ENCODE data around the gene ZSCAN5B.
"Not testable (repeated sequence)": the region's sequence is repeated elsewhere in the genome, so short reads cannot be mapped to it uniquely, and the experiment has no call there.

ZSCAN5B gene

GRCh38 chr19:56197646-56198045 is at the start of gene ZSCAN5B:
TSS of gene ZSCAN5B (minus strand) at chr19:56197783. CDS start at chr19:56193052, 4,731 bp downstream.
- DNase-seq, result not testable (repeated sequence)

- not testable (repeated sequence) for DNase-seq
Measured at GRCh38 chr19:56245764-56246163, 48.2 kb upstream of the ZSCAN5B start.

GRCh38 chr19:56245121-56245740 is 47.6 kb upstream of the ZSCAN5B start:
- no peak for DNase-seq

- DNase-seq, result no peak
Measured at GRCh38 chr19:56223481-56223880, 25.9 kb upstream of the ZSCAN5B start.

DNA sequence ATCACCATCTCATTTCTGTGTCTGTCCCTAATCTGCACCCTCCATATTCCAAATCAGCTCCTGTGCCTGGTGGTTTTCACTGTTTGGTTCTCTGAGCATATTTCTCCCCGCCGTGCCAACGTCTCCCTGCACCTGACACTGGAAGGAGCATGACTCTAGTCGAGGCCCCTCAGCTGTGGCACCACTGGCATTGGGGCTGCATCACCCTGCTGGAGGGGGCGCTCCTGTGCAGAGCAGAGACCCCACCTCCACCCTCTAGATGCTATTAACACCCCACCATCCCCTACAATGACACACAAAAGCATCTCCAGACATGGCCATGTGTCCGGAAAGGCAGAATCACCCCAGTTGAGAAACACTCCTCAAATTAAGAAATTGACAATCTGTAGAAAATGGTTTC is 25.3 kb upstream of the ZSCAN5B start:
- DNase-seq, result no peak

- no peak for DNase-seq
Measured at GRCh38 chr19:56221851-56222250, 24.3 kb upstream of the ZSCAN5B start.

- DNase-seq, result peak; percentile 39
Measured at GRCh38 chr19:56221442-56221841, 23.9 kb upstream of the ZSCAN5B start.

DNA sequence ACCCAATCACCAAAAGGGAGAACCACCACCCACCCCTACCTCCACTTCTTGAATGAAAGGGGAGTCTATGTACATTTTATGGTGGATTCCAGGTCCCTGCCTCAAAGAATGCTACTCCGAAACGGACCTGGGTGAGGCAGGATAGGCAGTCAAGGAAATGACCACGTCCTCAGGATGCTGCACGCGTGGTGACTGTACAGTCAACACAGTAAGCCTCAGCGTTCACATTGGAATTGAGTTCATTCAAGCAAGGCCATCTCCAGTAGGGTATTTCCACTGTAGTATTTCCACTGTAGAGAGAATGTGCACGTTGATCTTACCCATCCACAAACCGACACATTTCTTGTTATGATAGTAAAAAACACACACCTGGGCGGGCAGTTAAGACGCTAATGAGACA is 21.4 kb upstream of the ZSCAN5B start:
- no peak for DNase-seq

GRCh38 chr19:56217039-56217949 is 19.7 kb upstream of the ZSCAN5B start:
- peak; percentile 10 for DNase-seq

- no peak for DNase-seq
Measured at GRCh38 chr19:56211718-56212117, 14.1 kb upstream of the ZSCAN5B start.

DNA sequence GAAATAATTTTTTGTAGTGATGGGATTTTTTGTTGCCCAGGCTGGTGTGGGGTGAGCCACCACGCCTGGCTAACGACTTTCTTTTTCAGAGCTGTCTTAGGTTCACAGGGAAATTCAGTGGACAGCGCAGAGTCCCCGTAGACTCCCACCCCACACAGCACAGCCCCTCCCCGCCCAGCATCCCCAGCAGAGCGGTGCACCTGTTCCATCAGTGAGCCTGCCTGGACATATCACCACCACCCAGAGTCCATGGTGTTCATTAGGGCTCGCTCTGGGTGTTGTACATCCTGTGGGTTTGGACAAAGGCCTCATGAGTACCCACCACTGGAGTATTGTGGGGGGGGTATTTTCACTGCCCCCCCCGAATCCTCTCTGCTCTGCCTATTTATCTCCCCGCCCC is 12.5 kb upstream of the ZSCAN5B start:
- not testable (repeated sequence) for DNase-seq

DNA sequence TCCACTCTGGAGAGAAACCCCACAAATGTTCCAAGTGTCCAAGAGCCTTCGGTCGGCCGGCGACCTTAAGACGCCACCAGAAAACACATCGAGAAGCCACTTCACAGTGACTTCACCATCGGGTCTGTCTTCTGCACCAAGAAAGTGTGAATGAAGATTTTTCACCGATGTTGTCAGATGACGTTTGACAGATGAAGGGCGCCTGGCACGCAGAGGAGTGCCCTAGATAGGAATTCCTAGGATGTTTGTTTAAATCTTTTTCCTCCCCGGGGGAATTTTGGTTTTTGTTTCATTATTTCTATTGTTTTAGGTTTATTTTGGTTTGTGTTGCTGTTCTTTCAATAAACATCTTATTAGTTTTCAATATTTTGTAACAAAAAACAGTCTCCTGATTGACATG is 11.5 kb upstream of the ZSCAN5B start:
- no peak for DNase-seq

DNA sequence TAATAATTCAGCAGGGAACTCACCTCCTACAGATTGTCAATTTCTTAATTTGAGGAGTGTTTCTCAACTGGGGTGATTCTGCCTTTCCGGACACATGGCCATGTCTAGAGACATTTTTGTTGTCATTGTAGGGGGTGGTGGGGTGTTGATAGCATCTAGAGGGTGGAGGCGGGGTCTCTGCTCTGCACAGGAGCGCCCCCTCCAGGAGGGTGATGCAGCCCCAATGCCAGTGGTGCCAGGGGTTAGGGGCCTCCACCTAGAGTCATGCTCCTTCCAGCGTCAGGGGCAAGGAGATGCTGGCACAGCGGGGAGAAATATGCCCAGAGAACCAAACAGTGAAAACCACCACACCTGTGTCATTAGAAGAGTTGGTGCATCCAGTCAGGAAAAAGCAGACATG is 10.0 kb upstream of the ZSCAN5B start:
- not testable (repeated sequence) for DNase-seq

GRCh38 chr19:56201973-56202372 is 4.4 kb upstream of the ZSCAN5B start, which contains the start of gene ZSCAN5C:
TSS of gene ZSCAN5C (plus strand) at chr19:56202273. CDS start at chr19:56205914, 3,641 bp downstream.
- DNase-seq, result no peak

DNA sequence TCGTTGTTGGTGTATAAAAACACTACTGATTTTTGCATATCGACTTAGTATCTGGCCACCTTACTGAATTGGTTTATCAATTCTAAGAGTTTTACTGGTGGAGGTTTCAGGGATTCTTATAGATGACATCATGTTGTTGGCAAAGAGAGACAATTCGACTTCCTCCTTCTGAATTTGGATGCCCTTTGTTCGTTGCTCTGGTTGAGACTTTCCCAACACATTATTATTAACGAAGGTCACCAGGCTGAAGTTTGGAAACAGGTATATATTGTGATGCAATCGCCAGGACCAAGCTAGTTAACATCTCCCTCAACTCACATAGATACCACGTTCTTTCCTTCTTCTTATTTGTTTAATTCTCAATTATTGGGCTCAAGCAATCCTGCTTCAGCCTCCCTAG is 2.1 kb upstream of the ZSCAN5B start:
- no peak for DNase-seq

- no peak for DNase-seq
Measured at GRCh38 chr19:56193981-56194640, 3.5 kb downstream of the ZSCAN5B start.

DNA sequence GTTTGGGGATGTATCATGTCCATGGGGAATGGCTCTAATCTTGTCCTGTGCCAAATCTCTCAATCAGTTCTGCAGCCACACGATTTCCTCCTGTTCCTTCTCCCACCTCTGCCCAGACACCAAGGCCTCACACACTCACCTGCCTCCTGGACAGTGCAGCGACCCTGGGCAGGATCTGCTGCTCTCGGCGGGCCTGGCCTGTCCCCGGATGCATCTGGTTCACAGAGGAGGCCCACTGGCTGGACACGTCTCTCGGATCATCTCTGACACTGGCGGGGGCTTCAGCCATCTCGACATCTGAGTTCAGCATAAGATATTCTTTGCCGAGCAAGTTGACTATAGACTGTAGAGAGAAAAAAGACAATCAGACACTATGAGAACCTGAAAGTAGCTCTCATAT is 5.9 kb downstream of the ZSCAN5B start:
- DNase-seq, result no peak

GRCh38 chr19:56191115-56191514 is 6.5 kb downstream of the ZSCAN5B start:
- no peak for DNase-seq

DNA sequence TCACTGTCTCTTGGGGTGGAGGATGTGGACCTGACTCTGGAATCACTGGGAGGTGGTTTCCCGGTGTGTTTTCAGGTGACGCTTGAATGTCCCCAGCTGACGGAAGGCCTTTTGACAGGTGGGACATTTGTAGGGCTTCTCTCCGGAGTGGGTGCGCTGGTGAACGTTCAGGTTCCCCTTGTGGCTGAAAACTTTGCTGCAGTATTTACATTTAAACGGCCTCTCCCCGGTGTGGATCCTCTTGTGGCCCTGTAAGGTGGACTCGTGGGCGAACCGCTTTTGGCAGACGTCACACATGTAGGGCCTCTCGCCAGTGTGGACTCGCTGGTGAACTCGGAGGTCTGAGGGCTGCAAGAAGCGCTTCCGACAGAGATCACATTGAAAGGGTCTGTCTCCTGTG is 7.8 kb downstream of the ZSCAN5B start:
- DNase-seq, result no peak

DNA sequence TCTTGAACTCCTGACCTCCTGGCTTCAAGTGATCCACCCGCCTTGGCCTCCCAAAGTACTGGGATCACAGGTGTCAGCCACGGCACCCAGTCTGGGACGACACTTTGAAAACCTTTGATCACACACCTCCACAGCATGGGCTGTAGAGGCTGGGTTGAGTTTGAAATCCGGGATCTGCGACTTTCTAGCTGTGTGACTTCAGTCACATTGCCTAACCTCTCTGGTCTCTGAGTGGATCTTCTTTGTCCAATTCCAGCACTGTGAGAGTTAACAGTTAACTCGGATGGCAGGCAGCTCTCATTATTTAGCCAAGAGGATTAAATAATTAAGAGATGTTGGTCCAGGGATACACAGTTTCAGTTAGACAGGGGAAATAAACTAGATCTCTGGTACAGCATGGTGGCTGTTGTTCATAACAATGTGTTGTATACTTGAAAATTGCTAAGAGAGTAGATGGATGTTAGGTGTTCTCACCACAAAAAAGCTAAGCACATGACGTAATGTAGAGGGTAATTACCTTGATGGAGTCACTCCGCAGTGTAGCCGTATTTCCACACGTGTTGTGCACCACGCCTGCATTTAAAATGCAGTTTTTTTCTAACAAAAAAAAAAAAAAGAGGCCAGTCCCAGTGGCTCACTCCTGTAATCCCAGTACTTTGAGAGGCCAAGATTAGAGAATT is 19.9 kb downstream of the ZSCAN5B start:
- no peak for DNase-seq

DNA sequence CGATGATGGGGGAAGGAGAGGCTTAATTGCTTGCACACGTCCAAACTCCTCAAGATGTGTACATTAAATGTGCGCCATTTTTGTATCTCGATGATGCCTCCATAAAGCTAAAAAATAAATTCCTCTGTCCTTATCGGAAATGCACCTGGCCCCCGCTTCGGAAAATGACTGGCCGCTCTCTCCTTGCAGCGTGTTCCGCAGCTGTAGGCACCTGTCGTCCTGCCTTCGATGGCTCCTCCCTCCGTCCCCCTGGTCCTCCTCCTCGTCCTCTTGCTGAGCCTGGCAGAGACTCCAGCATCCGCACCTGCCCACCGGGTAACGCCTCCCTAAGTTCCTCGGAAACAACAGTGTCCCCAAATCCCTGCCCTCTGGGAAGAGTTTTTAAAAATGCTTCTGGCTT is 20.7 kb downstream of the ZSCAN5B start:
- DNase-seq, result no peak

DNA sequence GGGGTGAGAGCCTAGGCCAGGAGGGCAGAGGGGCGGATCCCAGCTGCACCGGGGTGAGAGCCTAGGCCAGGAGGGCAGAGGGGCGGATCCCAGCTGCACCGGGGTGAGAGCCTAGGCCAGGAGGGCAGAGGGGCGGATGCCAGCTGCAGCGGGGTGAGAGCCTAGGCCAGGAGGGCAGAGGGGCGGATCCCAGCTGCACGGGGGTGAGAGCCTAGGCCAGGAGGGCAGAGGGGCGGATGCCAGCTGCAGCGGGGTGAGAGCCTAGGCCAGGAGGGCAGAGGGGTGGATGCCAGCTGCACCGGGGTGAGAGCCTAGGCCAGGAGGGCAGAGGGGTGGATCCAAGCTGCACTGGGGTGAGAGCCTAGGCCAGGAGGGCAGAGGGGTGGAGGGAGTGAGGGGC is 21.3 kb downstream of the ZSCAN5B start:
- not testable (repeated sequence) for DNase-seq

DNA sequence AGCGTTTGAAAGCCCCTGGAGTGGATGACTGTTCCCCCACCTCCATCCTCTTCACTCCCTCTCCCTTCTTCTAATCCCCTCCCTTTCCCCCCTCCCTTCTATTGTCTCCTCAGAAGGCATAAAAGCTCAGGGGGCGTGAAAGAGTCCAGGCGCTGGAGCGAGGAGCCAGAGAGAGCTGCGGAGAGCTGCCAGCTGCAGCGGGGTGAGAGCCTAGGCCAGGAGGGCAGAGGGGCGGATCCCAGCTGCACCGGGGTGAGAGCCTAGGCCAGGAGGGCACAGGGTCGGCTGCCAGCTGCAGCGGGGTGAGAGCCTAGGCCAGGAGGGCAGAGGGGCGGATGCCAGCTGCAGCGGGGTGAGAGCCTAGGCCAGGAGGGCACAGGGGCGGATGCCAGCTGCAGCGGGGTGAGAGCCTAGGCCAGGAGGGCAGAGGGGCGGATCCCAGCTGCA is 21.7 kb downstream of the ZSCAN5B start, which contains the start of gene GALP:
GALP (plus strand) TSS at position 148 of the 447 bp plus-strand sequence. CDS start 1,101 bp downstream, outside the sequence.
- not testable (repeated sequence) for DNase-seq

Measured in hematopoietic multipotent progenitor cell treated with erythropoietin and hydrocortisone succinate and interleukin-3 and kit ligand, for 6 days (in vitro differentiated cells).